Measurements from ENCODE around the gene GFOD2.

DNA sequence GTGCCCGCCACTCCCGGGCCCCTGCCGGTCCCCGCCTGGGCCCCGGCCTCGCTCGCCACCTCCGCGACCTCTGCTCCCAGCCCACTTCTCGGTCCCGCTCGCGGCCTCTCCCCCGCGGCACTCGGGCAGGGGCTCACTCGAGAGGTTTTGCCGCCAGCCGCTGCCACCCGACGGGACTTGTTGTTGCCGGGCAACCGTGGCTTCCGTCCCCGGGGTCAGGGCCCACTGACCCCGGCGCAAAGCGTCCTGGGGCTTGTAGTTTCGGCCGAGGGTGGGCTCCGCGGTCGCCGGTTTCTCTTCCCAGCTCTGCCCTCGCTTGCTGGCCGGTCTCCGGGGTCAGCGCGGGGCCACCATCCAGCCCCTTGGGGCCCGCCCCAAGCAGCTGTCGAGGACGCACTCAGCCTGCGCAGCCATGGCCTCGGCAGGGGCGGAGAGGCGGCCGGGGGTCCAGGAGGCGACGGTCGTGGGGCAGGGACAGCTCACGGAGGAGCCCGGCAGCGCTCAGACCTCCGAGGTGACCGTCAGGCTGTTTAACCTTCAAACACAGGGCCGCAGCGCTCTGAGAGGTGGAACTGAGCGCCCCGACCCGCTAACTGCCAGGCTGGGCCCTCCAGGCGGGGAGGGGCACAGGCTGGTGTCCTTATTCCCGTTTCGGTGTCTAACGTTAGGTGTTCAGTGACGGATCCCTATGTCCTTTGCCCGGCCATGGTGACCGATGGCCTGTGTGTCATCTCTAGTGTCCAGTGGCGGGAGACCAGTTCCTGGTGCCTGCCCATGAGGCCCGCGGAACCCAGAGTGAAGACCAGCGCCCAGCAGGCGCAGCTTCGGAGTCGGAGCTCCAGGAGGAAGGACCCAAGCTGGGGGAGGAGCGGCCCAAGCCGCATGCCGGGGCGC lies 52.3 kb downstream of the GFOD2 start, which contains the start of the genes C16orf86 and ENKD1:
- no peak for TF ChIP-seq POLR2A (IDR thresholded peaks at IDR 0.05; ENCODE audit: low read depth, low read length)
- TF ChIP-seq, protein P1, sequence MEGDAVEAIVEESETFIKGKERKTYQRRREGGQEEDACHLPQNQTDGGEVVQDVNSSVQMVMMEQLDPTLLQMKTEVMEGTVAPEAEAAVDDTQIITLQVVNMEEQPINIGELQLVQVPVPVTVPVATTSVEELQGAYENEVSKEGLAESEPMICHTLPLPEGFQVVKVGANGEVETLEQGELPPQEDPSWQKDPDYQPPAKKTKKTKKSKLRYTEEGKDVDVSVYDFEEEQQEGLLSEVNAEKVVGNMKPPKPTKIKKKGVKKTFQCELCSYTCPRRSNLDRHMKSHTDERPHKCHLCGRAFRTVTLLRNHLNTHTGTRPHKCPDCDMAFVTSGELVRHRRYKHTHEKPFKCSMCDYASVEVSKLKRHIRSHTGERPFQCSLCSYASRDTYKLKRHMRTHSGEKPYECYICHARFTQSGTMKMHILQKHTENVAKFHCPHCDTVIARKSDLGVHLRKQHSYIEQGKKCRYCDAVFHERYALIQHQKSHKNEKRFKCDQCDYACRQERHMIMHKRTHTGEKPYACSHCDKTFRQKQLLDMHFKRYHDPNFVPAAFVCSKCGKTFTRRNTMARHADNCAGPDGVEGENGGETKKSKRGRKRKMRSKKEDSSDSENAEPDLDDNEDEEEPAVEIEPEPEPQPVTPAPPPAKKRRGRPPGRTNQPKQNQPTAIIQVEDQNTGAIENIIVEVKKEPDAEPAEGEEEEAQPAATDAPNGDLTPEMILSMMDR (IDR thresholded peaks at IDR 0.05; ENCODE audit: extremely low read depth in 1 of 2, insufficient read depth in 1 of 2, low read depth in 1 of 2, low read length in 2 of 2): no peak
